Activated naive CD4-positive, alpha-beta T cell treated with anti-CD3 and anti-CD28 coated beads, Interleukin-2, amount 50 U/mL, for 72 hours (primary cell): ENCODE data around the gene PNMA6E. TPM values are rescaled to one million over a fixed set of nuclear protein-coding genes. Genes with fewer than 3 reads are reported as not detected.

Experiments
- ATAC-seq, 2 donors: fragments of 150-1000 bp; cut with Tn5 transposase; 2 replicates each; pipeline ENCODE4 v1.10.0; 2021; ENCODE audit warnings: mild to moderate bottlenecking in 2 of 2, moderate library complexity in 2 of 2
- DNase-seq, 2 donors: peaks; one replicate each; pipeline ENCODE4 v3.0.0; 2021 to 2022; ENCODE audit warnings: low spot score in 2 of 2
- H3K27ac Mint-ChIP-seq, 2 donors: one replicate each; pipeline ENCODE4 v1.8.0; 2022; ENCODE audit warnings: mild to moderate bottlenecking in 2 of 2, mixed read lengths in 2 of 2
- H3K36me3 Mint-ChIP-seq, 2 donors: one replicate each; pipeline ENCODE4 v1.8.0; 2022; ENCODE audit warnings: mixed read lengths in 2 of 2
- H3K9me3 Mint-ChIP-seq, 2 donors: one replicate each; pipeline ENCODE4 v1.8.0; 2022; ENCODE audit warnings: mixed read lengths in 2 of 2
- total RNA-seq, 2 donors: library from RNA; stranded (reverse); gene quantifications; one replicate each; pipeline ENCODE4 v1.2.3, GENCODE V29; 2022

Gene PNMA6E
- total RNA-seq = not detected

DNA sequence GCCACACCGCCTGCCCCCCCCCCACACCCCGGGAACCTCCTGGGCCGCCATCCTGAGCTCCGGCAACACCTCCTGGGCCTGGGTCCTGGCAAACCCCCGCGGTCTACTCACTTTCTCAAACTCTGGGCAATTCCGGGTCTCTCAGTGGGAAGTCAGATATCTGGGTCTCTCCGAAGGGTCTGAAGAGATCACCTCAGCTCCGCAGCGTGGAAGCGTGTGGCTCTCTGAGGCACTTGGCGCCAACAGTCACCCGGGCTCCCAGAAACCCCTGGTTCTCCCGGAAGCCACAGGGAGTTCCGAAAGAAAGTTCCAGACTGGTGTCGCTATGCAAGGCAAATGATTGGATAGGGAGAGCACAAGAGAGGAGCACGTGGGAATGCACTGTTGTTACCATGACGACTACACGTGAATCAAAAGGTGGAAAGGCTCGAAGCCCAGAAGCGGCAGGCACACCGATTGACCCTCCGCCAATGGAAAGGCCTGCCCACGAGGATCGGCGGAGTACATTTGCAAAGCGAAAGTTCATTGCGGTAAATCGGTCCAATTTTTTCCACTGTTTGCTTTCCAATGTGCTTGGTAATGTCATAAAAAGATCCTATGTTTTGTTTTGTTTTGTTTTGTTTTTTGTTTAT is at the start of gene PNMA6E:
PNMA6E (minus strand) TSS at position 218 of the 632 bp plus-strand sequence. CDS start 2,501 bp downstream, outside the sequence.
- H3K36me3 Mint-ChIP-seq = no peaks in the 10 kb centered on the region
- no peak within 1 kb of the TSS for H3K27ac Mint-ChIP-seq
- DNase-seq (no peak), ATAC-seq (no peak)
- H3K9me3 Mint-ChIP-seq = no peaks in the 10 kb centered on the region

- Mint-ChIP-seq H3K36me3 (no peaks in the 10 kb centered on the region), H3K9me3 (no peaks in the 10 kb centered on the region), H3K27ac (no peak overlapping the region)
- ATAC-seq = no peak
- no peak for DNase-seq
These were observed 49.8 kb upstream of the PNMA6E start for GRCh38 chrX:153450949-153451277.

DNA sequence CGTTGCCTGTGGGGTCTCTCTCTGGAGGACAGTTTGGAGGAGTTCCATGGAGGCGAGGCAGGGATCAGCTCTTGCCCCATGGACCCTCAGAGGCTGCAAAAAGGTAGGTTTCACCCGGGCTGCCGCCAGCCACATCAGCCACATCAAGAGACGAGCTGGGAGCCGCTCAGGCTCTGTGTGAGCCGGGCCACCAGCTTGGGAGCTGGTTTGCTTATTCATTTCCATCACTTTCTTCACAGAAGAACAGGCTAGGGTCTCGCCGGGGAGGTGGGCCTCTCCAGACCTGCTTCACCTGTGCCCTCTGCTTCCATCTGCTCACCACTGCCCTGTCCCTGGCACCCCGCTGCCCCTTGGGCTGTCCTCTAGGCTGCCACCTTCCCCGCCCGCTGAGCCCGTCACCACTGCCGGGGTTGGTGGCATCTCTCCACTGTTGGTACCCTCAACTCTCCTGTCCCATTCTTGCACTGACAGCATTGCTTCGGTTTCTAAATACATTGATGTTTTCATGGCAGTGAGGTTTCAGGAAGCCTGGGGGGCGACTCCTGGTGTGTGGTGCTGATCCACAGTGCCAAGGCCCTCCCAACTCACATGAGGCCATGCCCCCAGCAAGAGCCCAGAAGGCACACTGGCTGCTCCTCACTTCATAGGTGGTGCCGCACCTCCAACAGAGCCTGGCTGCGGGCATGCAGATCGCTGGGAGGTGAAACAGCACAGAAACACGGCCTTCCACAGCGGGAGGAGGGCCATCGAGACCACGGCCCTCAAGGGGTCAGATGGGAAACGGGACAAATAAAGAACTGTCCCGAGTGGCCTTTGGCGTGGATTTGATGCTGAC is 49.2 kb upstream of the PNMA6E start:
- Mint-ChIP-seq H3K36me3 (no peaks in the 10 kb centered on the region), H3K9me3 (no peaks in the 10 kb centered on the region), H3K27ac (no peak overlapping the region)
- ATAC-seq (no peak), DNase-seq (no peak)

DNA sequence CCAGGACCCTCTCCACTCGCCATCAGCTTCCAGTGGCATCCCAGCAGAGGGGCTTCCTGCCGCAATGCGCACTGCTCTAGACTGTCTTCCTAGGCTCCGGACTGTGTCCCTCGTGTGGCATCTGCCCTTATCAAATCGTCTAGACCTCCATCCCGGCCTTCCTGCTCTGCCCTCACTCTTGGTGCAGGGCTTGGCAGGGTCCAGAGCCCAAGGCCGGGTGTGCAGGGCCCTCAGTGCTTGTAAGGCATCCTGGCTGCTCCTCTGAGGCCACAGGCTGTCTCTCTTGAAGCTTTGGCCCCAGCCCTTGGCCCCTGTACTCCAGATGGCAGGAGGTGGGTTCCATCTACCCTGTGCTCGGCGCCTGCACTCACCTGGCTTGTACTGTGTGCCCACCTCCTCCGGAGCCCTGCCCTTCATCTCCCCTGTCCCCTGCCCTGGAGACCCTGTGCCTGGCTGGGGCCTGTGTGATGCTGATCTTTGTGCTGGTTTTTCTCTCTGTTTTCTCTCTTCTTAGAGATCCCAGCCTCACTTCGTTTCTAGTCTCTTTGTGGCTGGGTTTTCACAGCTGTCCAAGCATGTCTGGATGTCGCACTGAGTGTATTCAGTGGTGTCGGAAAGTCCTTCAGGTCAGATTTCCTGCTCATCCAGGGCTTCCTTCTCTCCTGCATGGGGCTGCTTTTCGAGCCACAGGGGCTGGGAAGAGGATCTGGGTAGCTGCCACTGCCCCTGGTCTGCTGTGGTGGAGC is 48.4 kb upstream of the PNMA6E start:
- DNase-seq (no peak), ATAC-seq (no peak)
- Mint-ChIP-seq H3K27ac (no peak overlapping the region), H3K36me3 (no peaks in the 10 kb centered on the region), H3K9me3 (no peaks in the 10 kb centered on the region)

DNA sequence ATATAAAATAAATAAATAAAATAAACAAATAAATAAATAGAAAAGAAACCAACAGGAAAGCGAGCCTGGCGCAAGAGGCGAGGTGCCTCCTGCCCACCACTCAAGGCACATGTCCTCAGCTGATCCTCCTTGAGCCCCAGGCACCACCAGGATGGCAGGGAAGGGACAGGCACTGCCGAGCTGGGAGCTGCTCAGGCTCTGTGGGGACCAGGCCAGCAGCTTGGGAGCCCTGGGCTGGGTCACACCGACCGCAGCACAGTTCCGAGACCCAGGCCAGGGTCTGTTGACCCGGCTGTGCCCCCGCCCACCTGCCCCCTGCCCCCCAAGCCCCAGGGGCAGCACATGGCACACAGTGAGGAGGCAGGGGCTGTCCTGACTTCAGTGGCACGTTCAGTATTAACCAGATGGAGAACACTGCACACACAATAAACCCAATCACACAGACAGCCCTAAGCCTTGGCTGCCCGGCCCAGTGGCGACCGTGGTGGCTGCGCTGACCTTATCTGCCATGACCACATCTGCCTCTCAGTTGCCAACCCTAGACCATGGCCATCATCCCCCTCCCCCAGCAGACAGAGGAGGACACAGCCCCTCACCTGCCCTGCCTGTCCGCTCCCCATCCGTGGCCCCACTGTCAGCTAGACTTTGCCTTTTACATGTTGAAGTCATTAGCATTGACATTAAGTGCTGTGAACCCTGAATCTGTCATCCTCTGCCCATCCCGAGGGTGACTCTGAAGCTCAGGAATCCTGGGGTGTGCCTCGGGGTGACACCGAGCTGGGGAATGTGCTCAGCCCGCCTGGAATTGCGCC is 47.6 kb upstream of the PNMA6E start:
- ATAC-seq = no peak
- H3K9me3 Mint-ChIP-seq = no peaks in the 10 kb centered on the region

DNA sequence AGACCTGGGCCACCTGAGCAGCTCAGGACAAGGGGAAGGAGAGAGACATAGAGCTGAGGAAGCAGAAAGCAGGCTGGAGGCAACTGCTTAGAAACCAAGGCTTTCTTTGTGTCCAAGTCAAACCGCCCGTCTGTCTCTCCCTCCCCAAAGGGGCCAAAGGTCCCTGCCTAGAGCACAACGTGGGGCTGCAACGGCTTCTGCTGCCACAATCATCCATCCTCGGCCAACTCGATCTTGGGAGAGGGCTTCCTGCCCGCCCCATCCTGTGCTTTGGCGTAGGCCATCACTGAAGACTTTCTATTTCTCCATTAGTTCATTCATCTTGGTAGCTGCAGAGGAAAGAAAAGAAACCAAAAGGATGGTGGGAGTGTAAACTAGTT is 46.4 kb upstream of the PNMA6E start:
- no peaks in the 10 kb centered on the region for H3K36me3 Mint-ChIP-seq
- DNase-seq (no peak), ATAC-seq (no peak)
- H3K9me3 Mint-ChIP-seq = no peaks in the 10 kb centered on the region
- no peak overlapping the region for H3K27ac Mint-ChIP-seq

More for the DNA sequence above, 47.6 kb upstream of the PNMA6E start:
- DNase-seq = no peak
- no peak overlapping the region for H3K27ac Mint-ChIP-seq
- H3K36me3 Mint-ChIP-seq = no peaks in the 10 kb centered on the region

- Mint-ChIP-seq H3K27ac (no peak overlapping the region), H3K9me3 (no peaks in the 10 kb centered on the region), H3K36me3 (no peaks in the 10 kb centered on the region)
- DNase-seq = no peak
- ATAC-seq = no peak
These were observed 45.9 kb upstream of the PNMA6E start for GRCh38 chrX:153446950-153447580.

DNA sequence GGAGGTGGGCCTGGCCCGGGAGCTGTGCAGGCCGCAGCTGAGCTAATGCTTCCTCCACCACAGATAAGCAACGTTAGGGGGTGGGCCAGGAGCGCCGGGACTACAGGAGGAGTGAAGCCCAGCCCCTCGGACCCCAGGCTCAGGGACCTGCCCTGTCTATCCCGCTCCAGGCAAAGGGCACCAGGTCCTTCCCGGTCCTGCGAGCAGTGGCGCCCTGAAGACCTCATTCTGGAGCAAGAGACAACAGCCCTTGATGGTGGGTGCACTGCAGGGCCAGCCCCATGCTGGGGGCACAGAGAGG is 45.4 kb upstream of the PNMA6E start:
- no peak overlapping the region for H3K27ac Mint-ChIP-seq
- no peaks in the 10 kb centered on the region for H3K36me3 Mint-ChIP-seq
- DNase-seq (no peak), ATAC-seq (no peak)
- H3K9me3 Mint-ChIP-seq = no peaks in the 10 kb centered on the region

- no peak for DNase-seq
- ATAC-seq = no peak
- no peaks in the 10 kb centered on the region for H3K36me3 Mint-ChIP-seq
- H3K27ac Mint-ChIP-seq = no peak within 1 kb of the TSS
- H3K9me3 Mint-ChIP-seq = no peaks in the 10 kb centered on the region
These were observed 44.9 kb upstream of the PNMA6E start, which contains the start of gene TREX2 for GRCh38 chrX:153445856-153446635. Gene TREX2 (minus strand): TSS chrX:153446056. CDS start chrX:153445430, 626 bp downstream.

- H3K36me3 Mint-ChIP-seq = no peaks in the 10 kb centered on the region
- no peak overlapping the region for H3K27ac Mint-ChIP-seq
- H3K9me3 Mint-ChIP-seq = no peaks in the 10 kb centered on the region
- DNase-seq (no peak), ATAC-seq (no peak)
These were observed 44.1 kb upstream of the PNMA6E start for GRCh38 chrX:153445106-153445855.

- H3K9me3 Mint-ChIP-seq = no peaks in the 10 kb centered on the region
- H3K27ac Mint-ChIP-seq = no peak overlapping the region
- ATAC-seq (no peak), DNase-seq (no peak)
- no peaks in the 10 kb centered on the region for H3K36me3 Mint-ChIP-seq
These were observed 43.3 kb upstream of the PNMA6E start for GRCh38 chrX:153444333-153445011.

DNA sequence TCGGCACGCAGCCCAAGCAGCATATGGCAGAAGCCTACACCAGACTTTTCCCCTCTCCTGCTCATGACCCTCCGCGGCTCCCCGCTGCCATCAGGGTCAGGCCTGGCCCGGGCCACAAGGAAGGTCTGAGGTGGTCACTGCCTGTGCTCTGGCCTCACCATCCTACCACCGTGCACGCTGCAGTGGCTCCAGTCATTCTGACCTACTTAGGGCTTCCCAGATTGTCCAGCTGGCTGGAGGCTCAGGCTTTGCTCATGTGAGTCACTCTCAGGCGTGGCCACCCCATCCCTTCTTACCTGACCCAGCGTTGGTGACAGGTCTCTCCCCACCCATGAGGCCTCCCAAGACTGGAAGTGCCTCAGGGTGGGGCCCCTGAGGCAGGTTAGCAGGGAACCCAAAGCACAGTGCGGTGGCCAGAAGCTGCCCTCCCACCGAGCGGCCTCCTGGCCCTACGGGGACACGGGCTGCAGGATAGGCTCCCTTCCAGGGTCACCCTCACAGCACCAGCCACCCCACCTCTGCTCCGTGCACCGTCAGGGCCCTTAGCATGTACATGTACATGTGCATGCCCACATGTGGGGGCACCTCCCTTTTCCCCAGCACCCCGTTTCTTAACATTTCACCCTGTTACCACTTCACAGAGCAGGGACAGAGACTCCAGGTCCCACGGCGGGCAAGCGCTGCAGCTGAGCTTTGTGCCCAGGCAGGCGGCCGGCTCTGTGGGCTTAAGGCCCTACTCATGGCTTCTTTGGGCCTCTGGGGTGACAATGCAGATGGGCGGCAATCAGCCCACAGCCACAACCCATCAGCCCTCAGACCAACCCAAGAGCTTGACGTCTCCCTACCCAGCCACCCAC is 42.6 kb upstream of the PNMA6E start:
- H3K36me3 Mint-ChIP-seq = no peaks in the 10 kb centered on the region
- no peaks in the 10 kb centered on the region for H3K9me3 Mint-ChIP-seq
- ATAC-seq (no peak), DNase-seq (no peak)
- no peak overlapping the region for H3K27ac Mint-ChIP-seq

DNA sequence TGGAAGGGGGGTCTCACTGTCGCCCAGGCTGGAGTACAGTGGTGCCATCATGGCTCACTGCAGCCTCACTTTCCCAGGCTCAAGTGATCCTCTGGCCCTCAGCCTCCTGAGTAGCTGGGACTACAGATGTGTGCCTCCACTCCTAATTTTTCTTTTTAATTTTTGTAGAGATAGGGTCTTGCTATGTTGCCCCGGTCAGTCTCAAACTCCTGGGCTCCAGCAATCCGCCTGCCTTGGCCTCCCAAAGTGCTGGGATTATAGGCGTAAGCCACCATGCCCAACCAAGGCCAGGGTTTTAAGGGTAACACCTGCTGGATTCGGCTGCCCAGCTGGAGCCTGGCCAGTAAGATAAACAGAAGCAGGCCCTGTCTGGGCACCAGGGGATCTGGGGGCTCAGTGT is 41.3 kb upstream of the PNMA6E start:
- H3K9me3 Mint-ChIP-seq = no peaks in the 10 kb centered on the region
- H3K27ac Mint-ChIP-seq = no peak overlapping the region
- no peak for ATAC-seq
- no peak for DNase-seq
- no peaks in the 10 kb centered on the region for H3K36me3 Mint-ChIP-seq

DNA sequence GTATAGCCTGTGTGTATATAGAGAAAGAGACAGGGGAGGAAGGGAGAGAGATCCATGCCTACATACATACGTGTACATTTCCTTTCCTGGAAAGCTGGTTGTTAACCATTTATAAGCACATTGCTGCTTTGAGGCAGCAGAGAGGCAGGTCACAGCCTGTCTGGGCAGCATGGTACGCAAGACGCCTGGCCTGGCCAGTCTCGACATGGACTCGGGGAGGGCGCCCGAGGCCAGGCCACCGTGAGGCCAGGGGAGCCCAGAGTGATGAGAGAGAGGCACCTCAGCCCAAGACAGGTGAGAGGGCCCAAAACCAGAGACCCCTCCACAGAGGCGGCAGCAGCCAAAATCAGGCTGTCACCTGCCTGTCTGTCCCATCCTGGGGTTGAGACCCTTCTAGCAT is 40.8 kb upstream of the PNMA6E start:
- H3K36me3 Mint-ChIP-seq = no peaks in the 10 kb centered on the region
- no peaks in the 10 kb centered on the region for H3K9me3 Mint-ChIP-seq
- ATAC-seq (no peak), DNase-seq (no peak)
- no peak overlapping the region for H3K27ac Mint-ChIP-seq
